ENCODE results near the gene PRKG1. TPM values are rescaled to one million over a fixed set of nuclear protein-coding genes. Genes with fewer than 3 reads are reported as not detected.

Gene PRKG1
- total RNA-seq, 1 donor from 2014 or later = 4.6 TPM

DNA sequence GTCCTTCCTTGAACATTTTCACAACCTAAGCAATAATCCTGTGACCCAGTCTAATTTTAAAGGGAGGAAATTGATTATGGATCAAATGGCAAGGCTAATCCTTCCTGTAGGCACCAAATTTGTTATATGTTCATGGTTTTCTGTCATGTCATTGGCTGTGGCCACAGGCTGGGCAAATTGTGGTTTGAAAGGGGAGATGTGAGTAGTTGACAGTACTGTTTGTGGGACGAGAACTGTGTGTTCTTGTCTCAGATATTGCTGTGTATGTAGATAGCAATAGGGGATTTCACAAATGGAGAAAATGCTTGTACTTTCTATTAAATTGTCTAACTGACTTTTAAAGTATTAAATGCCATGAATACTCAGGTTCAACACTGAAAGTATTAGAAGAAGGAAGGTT, 8.1 kb upstream of the PRKG1 start:
- no peak for DNase-seq (ENCODE audit: low spot score, unreplicated experiment)
- Mint-ChIP-seq H3K4me3 (ENCODE audit: low read depth) (no peak overlapping the region), H3K36me3 (ENCODE audit: insufficient read depth) (no peaks in the 10 kb centered on the region), H3K27ac (no peak overlapping the region), H3K27me3 (peaks cover 3% of the 10 kb centered on the region), H3K9me3 (ENCODE audit: low read depth) (peaks cover under 1% of the 10 kb centered on the region), H3K4me1 (ENCODE audit: low read depth) (no peaks in the 10 kb centered on the region)
- TF ChIP-seq, protein P1, sequence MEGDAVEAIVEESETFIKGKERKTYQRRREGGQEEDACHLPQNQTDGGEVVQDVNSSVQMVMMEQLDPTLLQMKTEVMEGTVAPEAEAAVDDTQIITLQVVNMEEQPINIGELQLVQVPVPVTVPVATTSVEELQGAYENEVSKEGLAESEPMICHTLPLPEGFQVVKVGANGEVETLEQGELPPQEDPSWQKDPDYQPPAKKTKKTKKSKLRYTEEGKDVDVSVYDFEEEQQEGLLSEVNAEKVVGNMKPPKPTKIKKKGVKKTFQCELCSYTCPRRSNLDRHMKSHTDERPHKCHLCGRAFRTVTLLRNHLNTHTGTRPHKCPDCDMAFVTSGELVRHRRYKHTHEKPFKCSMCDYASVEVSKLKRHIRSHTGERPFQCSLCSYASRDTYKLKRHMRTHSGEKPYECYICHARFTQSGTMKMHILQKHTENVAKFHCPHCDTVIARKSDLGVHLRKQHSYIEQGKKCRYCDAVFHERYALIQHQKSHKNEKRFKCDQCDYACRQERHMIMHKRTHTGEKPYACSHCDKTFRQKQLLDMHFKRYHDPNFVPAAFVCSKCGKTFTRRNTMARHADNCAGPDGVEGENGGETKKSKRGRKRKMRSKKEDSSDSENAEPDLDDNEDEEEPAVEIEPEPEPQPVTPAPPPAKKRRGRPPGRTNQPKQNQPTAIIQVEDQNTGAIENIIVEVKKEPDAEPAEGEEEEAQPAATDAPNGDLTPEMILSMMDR (IDR thresholded peaks at IDR 0.05; ENCODE audit: unreplicated experiment) = no peak

DNA sequence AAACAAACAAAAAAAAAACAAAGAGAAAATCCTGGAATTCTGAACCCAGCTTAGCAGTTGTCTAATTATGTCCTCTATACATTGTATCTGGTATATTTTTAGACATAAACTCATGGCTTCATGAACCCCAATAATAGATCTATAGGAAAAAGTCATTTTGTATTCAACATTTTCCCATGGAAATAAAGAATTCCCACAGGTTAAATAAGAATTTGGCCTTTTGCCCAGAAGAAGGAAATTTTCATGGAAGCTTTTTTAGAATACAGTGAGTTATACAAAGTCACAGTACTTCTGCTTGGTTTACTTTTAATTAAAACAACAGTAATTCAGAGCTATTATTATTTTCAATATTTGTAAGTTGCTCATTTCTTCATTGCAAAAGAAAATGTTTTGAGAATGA, 2.1 kb upstream of the PRKG1 start:
- Mint-ChIP-seq H3K9me3 (ENCODE audit: low read depth) (no peaks in the 10 kb centered on the region), H3K4me3 (ENCODE audit: low read depth) (no peak overlapping the region), H3K4me1 (ENCODE audit: low read depth) (peaks cover 5% of the 10 kb centered on the region), H3K27me3 (peaks cover 30% of the 10 kb centered on the region), H3K36me3 (ENCODE audit: insufficient read depth) (no peaks in the 10 kb centered on the region), H3K27ac (no peak overlapping the region)
- DNase-seq (ENCODE audit: low spot score, unreplicated experiment) = no peak
- TF ChIP-seq, protein P1 (IDR thresholded peaks at IDR 0.05; ENCODE audit: unreplicated experiment) = no peak

DNA sequence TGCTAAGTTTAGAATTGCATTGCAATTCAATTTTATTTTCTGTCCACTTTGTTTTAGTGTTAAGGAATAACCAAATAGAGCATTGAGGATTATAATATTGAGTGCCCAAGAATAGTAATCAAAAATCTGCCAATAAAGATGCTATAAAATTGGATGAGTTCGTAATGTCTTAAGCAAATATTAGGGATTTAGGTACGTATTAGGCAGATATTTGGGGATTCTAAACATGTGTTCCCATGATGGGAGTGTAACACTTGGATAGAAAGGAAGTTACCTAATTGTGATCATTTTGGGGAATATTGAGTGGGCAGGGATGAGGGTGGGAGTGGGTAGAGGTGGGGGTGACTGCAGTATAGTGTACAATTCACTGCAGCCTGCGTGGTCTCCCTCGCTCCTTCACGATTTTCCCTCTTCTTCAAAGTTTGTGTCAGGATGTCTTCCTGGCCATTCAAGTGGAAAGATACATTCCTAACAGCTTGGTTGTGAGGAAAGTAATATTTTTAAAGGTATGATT, 1.3 kb upstream of the PRKG1 start:
- H3K9me3 Mint-ChIP-seq (ENCODE audit: low read depth) = no peaks in the 10 kb centered on the region
- DNase-seq (ENCODE audit: low spot score, unreplicated experiment) = no peak
- peak overlapping the region; percentile 86 for H3K4me3 Mint-ChIP-seq (ENCODE audit: low read depth)
- H3K36me3 Mint-ChIP-seq (ENCODE audit: insufficient read depth) = no peaks in the 10 kb centered on the region
- H3K4me1 Mint-ChIP-seq (ENCODE audit: low read depth) = peaks cover 5% of the 10 kb centered on the region
- TF ChIP-seq, protein P1 (IDR thresholded peaks at IDR 0.05; ENCODE audit: unreplicated experiment) = no peak
- peaks cover 30% of the 10 kb centered on the region for H3K27me3 Mint-ChIP-seq
- H3K27ac Mint-ChIP-seq = no peak overlapping the region

- Mint-ChIP-seq H3K27me3 (peaks cover 30% of the 10 kb centered on the region), H3K36me3 (ENCODE audit: insufficient read depth) (no peaks in the 10 kb centered on the region), H3K4me3 (ENCODE audit: low read depth) (peak overlapping the region; percentile 86), H3K27ac (peak overlapping the region; percentile 84), H3K9me3 (ENCODE audit: low read depth) (no peaks in the 10 kb centered on the region), H3K4me1 (ENCODE audit: low read depth) (peaks cover 5% of the 10 kb centered on the region)
- DNase-seq (ENCODE audit: low spot score, unreplicated experiment) = peak; percentile 17
- TF ChIP-seq, protein P1 (IDR thresholded peaks at IDR 0.05; ENCODE audit: unreplicated experiment) = no peak
Measured at GRCh38 chr10:51073453-51074237, 642 bp upstream of the PRKG1 start.

GRCh38 chr10:51075043-51075872, 971 bp downstream of the PRKG1 start:
- no peak for DNase-seq (ENCODE audit: low spot score, unreplicated experiment)
- H3K9me3 Mint-ChIP-seq (ENCODE audit: low read depth) = no peaks in the 10 kb centered on the region
- no peaks in the 10 kb centered on the region for H3K36me3 Mint-ChIP-seq (ENCODE audit: insufficient read depth)
- H3K27ac Mint-ChIP-seq = no peak overlapping the region
- H3K27me3 Mint-ChIP-seq = peaks cover 30% of the 10 kb centered on the region
- peak overlapping the region; percentile 86 for H3K4me3 Mint-ChIP-seq (ENCODE audit: low read depth)
- TF ChIP-seq, protein P1 (IDR thresholded peaks at IDR 0.05; ENCODE audit: unreplicated experiment) = no peak
- peaks cover 7% of the 10 kb centered on the region for H3K4me1 Mint-ChIP-seq (ENCODE audit: low read depth)

All from progenitor cell of endocrine pancreas (in vitro differentiated cells).